GM21576 (cell line): ENCODE results near the gene HDAC4.

ENCODE experiments used
- ATAC-seq: cut with Tn5 transposase; IDR thresholded peaks from one replicate; pipeline ENCODE4 v1.9.1; 2021; ENCODE audit warnings: mild to moderate bottlenecking, moderate library complexity; ENCODE audit not compliant: unreplicated experiment

The HDAC4 gene

DNA sequence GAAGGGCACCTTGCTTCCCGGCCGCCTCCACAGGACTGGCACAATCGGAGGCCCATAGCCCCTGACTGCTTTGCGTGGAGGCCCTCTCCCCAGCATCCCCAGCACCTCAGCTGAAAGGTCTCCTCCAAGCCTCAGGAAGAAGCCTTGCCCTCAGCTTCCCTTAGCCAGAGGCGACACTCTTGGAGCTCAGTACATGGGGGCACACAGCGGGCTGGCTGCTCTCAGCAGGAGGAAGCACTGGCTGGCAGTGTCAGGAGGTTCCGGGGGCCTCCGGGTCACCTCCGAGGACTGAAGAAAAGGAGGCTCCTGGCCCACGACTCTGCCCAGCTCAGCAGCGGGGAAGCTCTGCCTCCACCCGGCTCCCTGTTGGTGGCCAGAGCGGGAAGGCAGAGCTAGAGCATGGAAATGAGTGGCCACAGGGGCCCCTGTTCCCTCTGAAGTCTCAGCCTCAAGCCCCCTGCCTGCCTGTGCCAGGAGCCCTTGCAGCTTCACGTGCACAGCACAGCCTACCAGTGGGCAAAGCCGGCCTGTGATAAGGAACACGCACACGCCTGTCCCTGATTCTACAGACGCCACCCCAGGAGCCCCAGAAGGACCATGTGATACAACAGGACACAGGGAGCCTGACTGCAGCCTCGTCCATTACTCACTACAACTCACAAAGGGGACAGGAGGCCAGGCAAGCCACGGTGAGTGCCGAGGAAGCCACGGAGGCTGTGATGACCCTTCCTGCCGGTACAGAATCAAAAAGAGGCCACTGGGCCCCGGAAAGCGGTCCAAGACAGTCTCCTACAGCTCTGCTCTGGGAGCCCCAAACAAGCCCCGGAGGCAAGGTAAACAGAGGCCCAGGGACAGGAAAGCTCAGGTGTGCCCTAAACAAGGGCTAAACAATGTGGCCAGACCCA lies 15.5 kb downstream of the HDAC4 start:
- no peak for ATAC-seq

DNA sequence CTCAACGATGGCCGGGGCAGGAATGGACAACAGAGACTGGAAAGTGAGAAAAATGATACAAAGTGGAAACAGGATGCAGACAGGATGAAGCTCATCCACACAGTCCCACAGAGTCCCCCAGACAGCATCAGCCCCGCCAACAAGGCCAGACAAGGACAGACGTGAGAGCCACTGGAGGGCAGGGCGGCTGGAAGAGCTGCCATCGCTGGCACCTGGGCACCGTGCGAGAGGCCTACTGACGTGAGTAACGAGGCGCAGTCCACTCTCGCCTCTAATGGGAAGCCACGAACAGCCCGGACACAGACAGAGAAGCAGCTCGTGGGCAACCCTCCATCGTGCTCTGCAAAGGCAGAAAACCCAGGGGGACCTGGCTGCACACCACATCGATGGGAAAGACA lies 17.1 kb downstream of the HDAC4 start:
- no peak for ATAC-seq

DNA sequence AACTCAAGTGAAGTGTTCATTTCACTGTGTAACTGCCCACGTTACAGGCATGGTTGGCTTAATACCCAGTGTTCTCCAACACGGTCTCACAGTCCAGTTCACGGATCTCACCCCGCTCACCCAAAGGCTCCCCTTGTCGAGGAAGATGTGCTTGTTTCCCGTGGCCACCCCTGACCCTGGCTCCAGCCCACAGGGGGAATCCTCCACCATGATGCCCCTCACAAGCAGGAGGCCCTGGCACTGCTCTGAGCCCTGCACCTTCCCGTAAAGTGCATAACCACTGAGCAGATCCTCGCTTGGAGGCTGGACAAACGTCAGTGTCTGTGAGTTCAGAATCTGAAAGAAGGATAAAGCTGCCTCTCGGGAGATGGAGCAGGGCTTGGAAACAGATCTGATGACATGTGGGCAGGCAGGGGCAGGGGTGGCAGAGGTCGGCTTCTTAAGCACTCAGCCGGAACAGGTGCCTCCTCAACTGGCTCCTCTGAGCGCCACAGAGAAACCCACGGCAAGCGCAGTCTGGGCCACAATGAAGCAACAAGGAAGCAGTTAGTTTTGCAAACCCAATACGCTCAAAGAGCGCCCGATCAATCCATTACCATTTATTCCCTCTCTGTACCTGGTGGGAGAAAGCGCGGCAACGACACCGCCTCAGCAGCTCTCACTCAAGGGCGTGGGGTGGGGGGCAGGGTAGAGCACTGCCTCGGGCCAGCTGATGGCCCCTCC lies 17.6 kb downstream of the HDAC4 start:
- no peak for ATAC-seq

GRCh38 chr2:239382384-239382880 lies 18.4 kb downstream of the HDAC4 start:
- ATAC-seq = no peak

- ATAC-seq = peak; percentile 64
These were observed 19.1 kb downstream of the HDAC4 start for GRCh38 chr2:239381709-239382134.

GRCh38 chr2:239380831-239381708 lies 19.8 kb downstream of the HDAC4 start:
- ATAC-seq = peak; percentile 44

GRCh38 chr2:239379641-239380170 lies 21.1 kb downstream of the HDAC4 start:
- ATAC-seq = no peak

DNA sequence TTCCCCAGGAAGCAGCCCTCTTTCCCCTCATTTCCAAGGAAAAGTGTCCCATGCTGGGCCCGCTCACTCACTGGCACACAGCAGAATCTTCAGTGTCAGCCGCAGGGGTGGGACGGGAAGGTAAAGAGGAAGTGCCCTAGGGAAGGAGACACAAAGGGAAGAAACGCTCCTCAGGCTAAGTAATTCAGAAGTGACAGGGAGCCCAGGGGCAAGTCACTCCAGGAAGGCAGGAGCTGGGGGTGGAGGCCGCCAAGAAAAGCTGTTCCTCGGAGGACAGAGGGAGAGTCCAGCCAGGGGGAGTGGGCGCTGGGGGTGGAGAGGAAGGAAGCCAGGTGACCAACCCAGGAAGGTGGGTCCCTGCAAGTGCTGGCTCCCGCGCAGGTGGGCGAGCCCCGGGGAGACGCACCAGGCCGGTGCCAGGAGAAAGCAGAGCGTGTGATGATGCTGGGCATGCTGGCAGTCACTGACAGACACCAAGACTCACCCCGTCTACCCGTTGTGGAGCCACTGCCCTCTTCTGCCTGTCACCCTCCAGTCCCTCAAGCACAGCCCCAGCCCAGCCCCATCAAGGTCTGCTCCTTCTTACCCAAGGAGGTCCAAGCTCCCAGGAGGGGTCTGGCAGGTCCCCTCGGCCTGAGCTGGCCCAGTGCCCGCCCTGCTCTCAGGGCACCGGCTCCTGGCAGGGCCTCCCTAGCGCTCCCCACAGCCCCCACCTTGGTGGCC lies 21.7 kb downstream of the HDAC4 start:
- no peak for ATAC-seq

GRCh38 chr2:239378021-239378917 lies 22.6 kb downstream of the HDAC4 start:
- no peak for ATAC-seq

DNA sequence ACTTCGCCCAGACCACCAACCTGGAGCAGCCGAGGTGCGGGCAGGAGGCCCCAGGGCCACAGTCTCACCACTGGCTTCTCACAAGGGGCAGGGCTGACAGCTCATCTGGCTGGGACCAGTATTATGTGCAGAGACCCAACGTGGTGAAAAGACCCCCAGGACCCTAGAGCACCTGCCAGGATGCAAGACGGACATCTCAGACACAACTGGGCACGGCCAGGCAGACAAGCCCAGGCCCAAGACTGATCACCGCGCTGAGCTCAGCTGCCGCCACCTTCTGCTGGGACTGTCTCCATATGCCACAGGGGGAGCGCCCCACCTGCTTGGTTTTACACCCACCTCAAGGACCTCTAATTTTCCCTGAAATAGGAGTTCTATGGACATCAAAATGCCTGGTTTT lies 23.2 kb downstream of the HDAC4 start:
- no peak for ATAC-seq

GRCh38 chr2:239376942-239377531 lies 23.8 kb downstream of the HDAC4 start:
- no peak for ATAC-seq

- no peak for ATAC-seq
These were observed 24.5 kb downstream of the HDAC4 start for GRCh38 chr2:239376351-239376750.

GRCh38 chr2:239375278-239376061 lies 25.4 kb downstream of the HDAC4 start:
- no peak for ATAC-seq

- ATAC-seq = no peak
These were observed 25.9 kb downstream of the HDAC4 start for GRCh38 chr2:239374896-239375277.

GRCh38 chr2:239372835-239373234 lies 28.0 kb downstream of the HDAC4 start:
- no peak for ATAC-seq

DNA sequence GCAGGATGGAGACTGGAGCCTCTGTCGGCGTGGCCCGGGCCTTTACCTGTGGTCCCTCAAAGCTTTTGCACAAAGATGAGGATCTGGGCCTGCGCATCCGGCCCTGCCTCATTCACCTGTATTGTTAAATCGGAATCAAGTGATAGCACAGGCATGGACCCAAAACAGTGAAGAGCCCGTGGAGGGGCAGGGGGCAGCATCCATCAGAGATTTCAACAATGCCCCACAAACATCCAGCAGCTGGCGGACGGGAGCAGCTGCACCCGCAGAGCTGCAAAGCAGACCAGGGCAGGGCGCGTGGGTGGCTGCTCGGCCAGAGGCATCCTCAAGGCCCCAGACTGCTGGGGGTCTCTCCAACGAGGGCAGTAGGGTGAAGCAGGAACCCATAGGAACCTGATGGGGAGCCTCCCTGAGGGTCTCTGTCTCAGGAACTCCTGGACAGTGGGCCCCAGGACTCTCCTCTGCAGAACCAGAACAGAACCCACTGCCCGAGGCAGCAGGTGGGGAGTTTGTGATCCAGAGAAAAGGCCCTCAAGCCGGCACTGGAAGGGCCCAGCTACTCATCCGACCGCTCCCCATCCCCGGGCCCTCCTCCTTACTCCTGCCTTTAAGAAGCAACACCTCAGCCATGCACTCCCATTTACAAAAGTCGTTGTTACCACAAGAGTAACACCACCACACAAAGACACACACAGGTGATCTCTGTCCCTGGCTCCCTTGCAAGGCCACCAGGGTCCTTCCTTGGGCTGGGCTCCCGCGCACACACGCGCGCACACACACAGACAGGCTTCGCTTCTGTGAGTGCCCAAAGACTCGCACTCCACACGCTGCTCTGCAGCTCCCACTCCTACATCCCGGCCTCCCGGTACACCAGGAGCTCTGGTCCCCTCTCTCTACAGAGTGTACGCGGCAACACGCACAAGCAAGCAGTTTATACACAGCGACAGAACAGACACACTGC lies 28.8 kb downstream of the HDAC4 start:
- ATAC-seq = no peak
